ENCODE data around the gene ROBO4. TPM values are rescaled to one million over a fixed set of nuclear protein-coding genes. Genes with fewer than 3 reads are reported as not detected.

Gene ROBO4
- total RNA-seq, 2 experiments from 2014 or later: not detected

DNA sequence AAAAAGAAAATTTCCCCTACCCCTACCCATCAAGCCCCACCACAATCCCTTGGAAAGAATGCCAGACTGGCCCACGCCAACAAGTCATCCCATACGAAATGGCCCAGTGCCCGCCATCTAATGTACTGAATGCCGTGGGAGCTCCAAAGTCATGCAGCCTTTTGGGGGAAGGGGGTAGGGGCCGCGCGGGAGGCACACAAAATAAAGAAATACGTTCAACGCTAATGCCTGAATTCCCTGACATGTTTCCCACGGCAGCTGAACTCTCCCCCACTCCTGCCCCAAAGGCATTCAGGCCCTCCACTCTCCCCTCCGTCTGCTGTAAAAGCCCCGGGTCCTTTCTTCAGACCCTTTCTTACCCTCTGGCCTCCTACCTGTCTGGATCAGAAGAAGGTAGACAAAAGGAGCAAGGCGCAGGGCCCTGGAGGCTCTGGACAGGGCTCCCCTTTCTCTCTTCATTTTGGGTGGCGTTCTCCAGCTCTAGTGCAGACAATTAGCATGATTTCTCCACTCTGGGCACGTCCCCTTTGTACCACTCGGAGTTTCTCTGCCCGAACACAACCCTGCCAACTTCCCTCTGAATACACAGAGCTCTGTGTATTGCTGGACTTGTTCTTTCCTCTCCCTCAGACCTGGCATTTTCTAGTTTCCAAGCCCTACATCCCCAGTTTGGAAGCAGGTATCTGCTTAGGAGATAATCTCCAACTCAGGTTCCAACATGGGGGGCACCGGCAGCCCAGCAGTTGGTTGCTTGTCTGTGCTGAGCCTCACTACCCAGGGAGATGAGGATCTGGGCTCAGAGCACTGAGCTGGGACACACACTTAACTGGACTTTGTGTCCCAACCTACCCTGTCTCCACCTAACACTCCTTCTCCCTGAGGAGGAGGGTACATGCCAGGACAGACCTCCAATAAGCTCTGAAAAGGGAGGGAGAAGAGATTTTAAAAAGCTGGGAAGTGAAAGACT lies 38.2 kb upstream of the ROBO4 start, which contains the start of gene HEPACAM:
TSS of gene HEPACAM (minus strand) at position 500 of the 967 bp plus-strand sequence. CDS start at position 459, 41 bp downstream.
- H3K4me3 ChIP-seq (ENCODE audit: low read depth, low read length, poor library complexity, severe bottlenecking): no peak within 1 kb of the TSS
- ChIA-PET CTCF (ENCODE audit: unreplicated experiment) (no interaction called here), POLR2A (interaction anchor here (1.0 kb wide), 1 partner anchor 18 kb away, joined by 8 read pairs; no protein-coding TSS in a partner anchor)
- H4K20me1 ChIP-seq (ENCODE audit: insufficient read depth, low read length): no peaks in the 10 kb centered on the region
- intact Hi-C loops (cut with micrococcal nuclease; ENCODE audit: unreplicated experiment): no loop called here
- no peaks in the 10 kb centered on the region for H3K79me2 ChIP-seq (ENCODE audit: insufficient read depth, low read depth, low read length)
- TF ChIP-seq EZH2phosphoT487 (IDR thresholded peaks at IDR 0.05; ENCODE audit: borderline replicate concordance, low read depth, low read length): no peak
- TF ChIP-seq, protein P1, sequence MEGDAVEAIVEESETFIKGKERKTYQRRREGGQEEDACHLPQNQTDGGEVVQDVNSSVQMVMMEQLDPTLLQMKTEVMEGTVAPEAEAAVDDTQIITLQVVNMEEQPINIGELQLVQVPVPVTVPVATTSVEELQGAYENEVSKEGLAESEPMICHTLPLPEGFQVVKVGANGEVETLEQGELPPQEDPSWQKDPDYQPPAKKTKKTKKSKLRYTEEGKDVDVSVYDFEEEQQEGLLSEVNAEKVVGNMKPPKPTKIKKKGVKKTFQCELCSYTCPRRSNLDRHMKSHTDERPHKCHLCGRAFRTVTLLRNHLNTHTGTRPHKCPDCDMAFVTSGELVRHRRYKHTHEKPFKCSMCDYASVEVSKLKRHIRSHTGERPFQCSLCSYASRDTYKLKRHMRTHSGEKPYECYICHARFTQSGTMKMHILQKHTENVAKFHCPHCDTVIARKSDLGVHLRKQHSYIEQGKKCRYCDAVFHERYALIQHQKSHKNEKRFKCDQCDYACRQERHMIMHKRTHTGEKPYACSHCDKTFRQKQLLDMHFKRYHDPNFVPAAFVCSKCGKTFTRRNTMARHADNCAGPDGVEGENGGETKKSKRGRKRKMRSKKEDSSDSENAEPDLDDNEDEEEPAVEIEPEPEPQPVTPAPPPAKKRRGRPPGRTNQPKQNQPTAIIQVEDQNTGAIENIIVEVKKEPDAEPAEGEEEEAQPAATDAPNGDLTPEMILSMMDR (conservative IDR thresholded peaks at IDR 0.05; ENCODE audit: low read length): no peak
- H3K4me2 ChIP-seq (ENCODE audit: low read length): no peak within 1 kb of the TSS
- H3K9me2 ChIP-seq (ENCODE audit: insufficient read depth, low read length): no peaks in the 10 kb centered on the region
- no peaks in the 10 kb centered on the region for H3K36me3 ChIP-seq (ENCODE audit: insufficient read depth, low read length)
- no TSS peak for BruUV-seq (replicated peaks)
- H3K9me3 ChIP-seq (ENCODE audit: low read length): no peaks in the 10 kb centered on the region
- H2AFZ ChIP-seq (ENCODE audit: low read length): no peak within 1 kb of the TSS
- DNase-seq (ENCODE audit: low spot score): no peak
- no peak within 1 kb of the TSS for H3K27ac ChIP-seq (ENCODE audit: low read depth, low read length, poor library complexity, severe bottlenecking)
- H3K4me1 ChIP-seq (ENCODE audit: insufficient read depth, low read length, poor library complexity, severe bottlenecking): no peaks in the 10 kb centered on the region

- no peak for DNase-seq (ENCODE audit: low spot score)
- ChIA-PET POLR2A (interaction anchor here (1.0 kb wide), 1 partner anchor 19 kb away, joined by 8 read pairs; no protein-coding TSS in a partner anchor), CTCF (ENCODE audit: unreplicated experiment) (no interaction called here)
- Histone ChIP-seq H3K4me1 (ENCODE audit: insufficient read depth, low read length, poor library complexity, severe bottlenecking) (no peaks in the 10 kb centered on the region), H3K79me2 (ENCODE audit: insufficient read depth, low read depth, low read length) (no peaks in the 10 kb centered on the region), H3K4me2 (ENCODE audit: low read length) (no peak overlapping the region), H3K9me3 (ENCODE audit: low read length) (no peaks in the 10 kb centered on the region), H3K27ac (ENCODE audit: low read depth, low read length, poor library complexity, severe bottlenecking) (no peak overlapping the region), H3K9me2 (ENCODE audit: insufficient read depth, low read length) (no peaks in the 10 kb centered on the region), H4K20me1 (ENCODE audit: insufficient read depth, low read length) (no peaks in the 10 kb centered on the region), H2AFZ (ENCODE audit: low read length) (no peak overlapping the region), H3K36me3 (ENCODE audit: insufficient read depth, low read length) (no peaks in the 10 kb centered on the region), H3K4me3 (ENCODE audit: low read depth, low read length, poor library complexity, severe bottlenecking) (no peak overlapping the region)
- intact Hi-C loops (cut with micrococcal nuclease; ENCODE audit: unreplicated experiment): no loop called here
- TF ChIP-seq EZH2phosphoT487 (IDR thresholded peaks at IDR 0.05; ENCODE audit: borderline replicate concordance, low read depth, low read length): no peak
- TF ChIP-seq, protein P1 (conservative IDR thresholded peaks at IDR 0.05; ENCODE audit: low read length): peak; percentile 37
- BruUV-seq (replicated peaks): no TSS peak
These were observed 37.3 kb upstream of the ROBO4 start for GRCh38 chr11:124934862-124935547.

Measured in OCI-LY7 (cell line).